Fibroblast of skin of abdomen (primary cell): Measurements from ENCODE around the gene ZNF860.
A peak's percentile ranks its signal among the peaks of the same experiment; 100 is the strongest.
"Not testable (repeated sequence)": the region's sequence is repeated elsewhere in the genome, so short reads cannot be mapped to it uniquely, and the experiment has no call there.

Experiments
- DNase-seq: peaks from one replicate; pipeline ENCODE4 v3.0.0-alpha.2; 2013

Gene ZNF860

GRCh38 chr3:31999907-32000439 is 18.4 kb downstream of the ZNF860 start:
- no peak for DNase-seq

- no peak for DNase-seq
Observed at GRCh38 chr3:32000877-32001276, 19.3 kb downstream of the ZNF860 start.

GRCh38 chr3:32002561-32003368 is 21.2 kb downstream of the ZNF860 start:
- DNase-seq, result peak; percentile 13

- no peak for DNase-seq
Observed at GRCh38 chr3:32003380-32003779, 21.8 kb downstream of the ZNF860 start.

- no peak for DNase-seq
Observed at GRCh38 chr3:32004113-32004765, 22.7 kb downstream of the ZNF860 start.

- no peak for DNase-seq
Observed at GRCh38 chr3:32009101-32009500, 27.6 kb downstream of the ZNF860 start.

GRCh38 chr3:32009957-32010356 is 28.4 kb downstream of the ZNF860 start:
- DNase-seq, result no peak

- not testable (repeated sequence) for DNase-seq
Observed at GRCh38 chr3:32010699-32011098, 29.1 kb downstream of the ZNF860 start.

- DNase-seq, result not testable (repeated sequence)
Observed at GRCh38 chr3:32015638-32016037, 34.1 kb downstream of the ZNF860 start.

GRCh38 chr3:32017286-32017685 is 35.7 kb downstream of the ZNF860 start:
- DNase-seq, result no peak

- peak; percentile 49 for DNase-seq
Observed at GRCh38 chr3:32018757-32019564, 37.4 kb downstream of the ZNF860 start.

GRCh38 chr3:32021155-32021554 is 39.6 kb downstream of the ZNF860 start:
- DNase-seq, result no peak

- DNase-seq, result no peak
Observed at GRCh38 chr3:32021748-32022147, 40.2 kb downstream of the ZNF860 start.

- no peak for DNase-seq
Observed at GRCh38 chr3:32022947-32023346, 41.4 kb downstream of the ZNF860 start.

- no peak for DNase-seq
Observed at GRCh38 chr3:32026593-32026992, 45.0 kb downstream of the ZNF860 start.

- DNase-seq, result no peak
Observed at GRCh38 chr3:32037932-32038267, 56.4 kb downstream of the ZNF860 start.

- DNase-seq, result no peak
Observed at GRCh38 chr3:32041316-32041715, 59.8 kb downstream of the ZNF860 start.
